ENCODE results near the gene NAP1L1.

GRCh38 chr12:76091246-76091754 is 6.8 kb upstream of the NAP1L1 start:
- no peak for TF ChIP-seq POLR2AphosphoS5 (IDR thresholded peaks at IDR 0.05)
- TF ChIP-seq CTCF (IDR thresholded peaks at IDR 0.05) = no peak
- TF ChIP-seq POLR2A (IDR thresholded peaks at IDR 0.05) = no peak
